ENCODE data around the gene EME2. TPM values are rescaled to one million over a fixed set of nuclear protein-coding genes. Genes with fewer than 3 reads are reported as not detected.

The EME2 gene
- total RNA-seq, 1 experiment from 2014 or later, result 63.6 TPM

GRCh38 chr16:1820096-1820945 lies 47.7 kb downstream of the EME2 start:
- Histone ChIP-seq H3K23me2 (ENCODE audit: insufficient read length, low read depth, low read length, poor library complexity, severe bottlenecking) (no peaks in the 10 kb centered on the region), H4K8ac (replicated peaks; ENCODE audit: insufficient read length, low read depth, low read length) (no peak overlapping the region), H3K4ac (ENCODE audit: low read depth, low read length) (no peak overlapping the region), H3K23ac (ENCODE audit: insufficient read length, low read depth, low read length) (no peak overlapping the region), H3K18ac (ENCODE audit: insufficient read length, low read depth, low read length) (no peak overlapping the region), H3K14ac (ENCODE audit: insufficient read depth, low read length) (no peak overlapping the region), H2BK5ac (ENCODE audit: insufficient read length, low read length) (no peak overlapping the region), H2AK5ac (ENCODE audit: insufficient read length, low read length) (no peak overlapping the region), H4K20me1 (ENCODE audit: control insufficient read depth, insufficient read depth, insufficient read length) (no peaks in the 10 kb centered on the region), H3K4me2 (ENCODE audit: insufficient read depth, insufficient read length, low read length) (no peak overlapping the region), H2BK20ac (ENCODE audit: low read depth, low read length, poor library complexity, severe bottlenecking) (no peak overlapping the region), H3K27ac (ENCODE audit: insufficient read length, low read depth, low read length) (no peak overlapping the region), H3K56ac (ENCODE audit: insufficient read length, low read depth, low read length) (no peak overlapping the region), H4K5ac (ENCODE audit: insufficient read length, low read depth, low read length) (no peak overlapping the region), H2BK15ac (ENCODE audit: low read depth, low read length) (no peak overlapping the region), H2AFZ (ENCODE audit: low read length) (no peak overlapping the region), H3K4me1 (ENCODE audit: insufficient read depth, low read length) (no peaks in the 10 kb centered on the region), H3K79me2 (ENCODE audit: insufficient read depth, low read length) (no peaks in the 10 kb centered on the region), H3K79me1 (ENCODE audit: insufficient read depth, low read depth, low read length, poor library complexity, severe bottlenecking) (peaks cover 1% of the 10 kb centered on the region), H2BK120ac (ENCODE audit: low read depth, low read length, poor library complexity, severe bottlenecking) (no peak overlapping the region), H3K27me3 (ENCODE audit: insufficient read depth, low read length) (no peaks in the 10 kb centered on the region), H3K9ac (ENCODE audit: extremely low read depth, insufficient read length, low read length) (no peak overlapping the region), H2BK12ac (ENCODE audit: insufficient read length, low read depth, low read length) (no peak overlapping the region), H3K9me3 (ENCODE audit: control insufficient read depth, low read depth, low read length) (no peaks in the 10 kb centered on the region), H4K91ac (ENCODE audit: insufficient read length, low read depth, low read length) (no peak overlapping the region), H3T11ph (ENCODE audit: low read length) (no peak overlapping the region)
- Mint-ChIP-seq H3K27ac (no peak overlapping the region), H3K4me3 (no peak overlapping the region), H3K27me3 (ENCODE audit: low read depth) (peaks cover 2% of the 10 kb centered on the region), H3K4me1 (no peaks in the 10 kb centered on the region), H3K36me3 (ENCODE audit: insufficient read depth in 1 of 3, low read depth in 3 of 3) (peaks cover 2 to 13% (median 8%) of the 10 kb centered on the region in 3 experiments), H3K9me3 (no peaks in the 10 kb centered on the region)
- no CpG with 5 or more reads among the region's 25 CpGs for WGBS (ENCODE audit: extremely low coverage, insufficient read length, low lambda C conversion rate)
- no peak for TF ChIP-seq CTCF (conservative IDR thresholded peaks at IDR 0.05)
- DNase-seq, result no peak

Measured in H9 (cell line).